ENCODE measurements around the gene BUB3.

Gene BUB3

DNA sequence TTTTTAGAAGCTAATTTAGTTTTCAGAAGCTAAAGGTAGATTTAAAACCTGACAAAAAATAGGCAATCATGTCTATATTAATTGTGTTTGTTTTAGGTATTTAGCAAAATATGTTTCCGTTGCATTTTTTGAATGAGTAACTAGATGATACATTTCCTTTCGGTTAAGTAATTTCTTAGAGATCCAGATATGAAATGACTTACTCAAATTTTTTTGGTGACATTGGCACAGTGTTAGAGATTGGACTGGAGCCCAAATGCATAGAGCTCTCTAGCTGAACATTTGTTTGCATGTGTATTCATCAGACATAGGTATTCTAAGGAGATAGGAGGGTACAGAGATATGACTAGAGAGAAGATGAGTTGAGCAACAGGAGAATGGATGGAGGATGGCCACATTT is 1.9 kb downstream of the BUB3 start:
- TF ChIP-seq SIN3A (IDR thresholded peaks at IDR 0.05; ENCODE audit: borderline replicate concordance, insufficient read depth, low read length), result no peak

DNA sequence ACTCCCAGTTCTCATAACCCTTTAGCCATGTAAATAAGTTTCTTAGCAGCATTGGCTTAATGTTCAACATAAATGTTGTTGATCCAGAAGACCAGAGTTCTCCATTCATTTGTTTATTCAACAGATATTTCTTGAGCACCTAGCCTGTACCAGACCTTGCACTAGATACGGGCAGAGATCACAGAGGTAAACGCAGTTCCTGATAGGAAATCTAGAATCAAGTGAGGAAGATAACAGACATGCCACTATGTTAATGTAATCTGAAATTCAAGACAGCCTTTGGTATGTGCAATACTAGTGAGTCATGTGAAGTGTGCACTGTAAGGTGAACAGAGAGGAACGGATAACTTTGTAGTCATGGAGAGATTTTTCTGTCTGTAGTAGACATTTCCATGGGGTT is 3.0 kb downstream of the BUB3 start:
- TF ChIP-seq FOXP2 (optimal IDR thresholded peaks at IDR 0.05; ENCODE audit: borderline replicate concordance, extremely low read depth, extremely low read length, insufficient read depth) (no peak), SIN3A (IDR thresholded peaks at IDR 0.05; ENCODE audit: borderline replicate concordance, insufficient read depth, low read length) (no peak), POLR2AphosphoS5 (IDR thresholded peaks at IDR 0.05; ENCODE audit: low read depth, low read length) (no peak), TAF1 (IDR thresholded peaks at IDR 0.05; ENCODE audit: borderline replicate concordance, insufficient read depth, low read length) (no peak)
- TF ChIP-seq, protein P1, sequence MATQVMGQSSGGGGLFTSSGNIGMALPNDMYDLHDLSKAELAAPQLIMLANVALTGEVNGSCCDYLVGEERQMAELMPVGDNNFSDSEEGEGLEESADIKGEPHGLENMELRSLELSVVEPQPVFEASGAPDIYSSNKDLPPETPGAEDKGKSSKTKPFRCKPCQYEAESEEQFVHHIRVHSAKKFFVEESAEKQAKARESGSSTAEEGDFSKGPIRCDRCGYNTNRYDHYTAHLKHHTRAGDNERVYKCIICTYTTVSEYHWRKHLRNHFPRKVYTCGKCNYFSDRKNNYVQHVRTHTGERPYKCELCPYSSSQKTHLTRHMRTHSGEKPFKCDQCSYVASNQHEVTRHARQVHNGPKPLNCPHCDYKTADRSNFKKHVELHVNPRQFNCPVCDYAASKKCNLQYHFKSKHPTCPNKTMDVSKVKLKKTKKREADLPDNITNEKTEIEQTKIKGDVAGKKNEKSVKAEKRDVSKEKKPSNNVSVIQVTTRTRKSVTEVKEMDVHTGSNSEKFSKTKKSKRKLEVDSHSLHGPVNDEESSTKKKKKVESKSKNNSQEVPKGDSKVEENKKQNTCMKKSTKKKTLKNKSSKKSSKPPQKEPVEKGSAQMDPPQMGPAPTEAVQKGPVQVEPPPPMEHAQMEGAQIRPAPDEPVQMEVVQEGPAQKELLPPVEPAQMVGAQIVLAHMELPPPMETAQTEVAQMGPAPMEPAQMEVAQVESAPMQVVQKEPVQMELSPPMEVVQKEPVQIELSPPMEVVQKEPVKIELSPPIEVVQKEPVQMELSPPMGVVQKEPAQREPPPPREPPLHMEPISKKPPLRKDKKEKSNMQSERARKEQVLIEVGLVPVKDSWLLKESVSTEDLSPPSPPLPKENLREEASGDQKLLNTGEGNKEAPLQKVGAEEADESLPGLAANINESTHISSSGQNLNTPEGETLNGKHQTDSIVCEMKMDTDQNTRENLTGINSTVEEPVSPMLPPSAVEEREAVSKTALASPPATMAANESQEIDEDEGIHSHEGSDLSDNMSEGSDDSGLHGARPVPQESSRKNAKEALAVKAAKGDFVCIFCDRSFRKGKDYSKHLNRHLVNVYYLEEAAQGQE (IDR thresholded peaks at IDR 0.05; ENCODE audit: insufficient read depth in 1 of 2, low read depth in 2 of 2, low read length in 2 of 2), result no peak

DNA sequence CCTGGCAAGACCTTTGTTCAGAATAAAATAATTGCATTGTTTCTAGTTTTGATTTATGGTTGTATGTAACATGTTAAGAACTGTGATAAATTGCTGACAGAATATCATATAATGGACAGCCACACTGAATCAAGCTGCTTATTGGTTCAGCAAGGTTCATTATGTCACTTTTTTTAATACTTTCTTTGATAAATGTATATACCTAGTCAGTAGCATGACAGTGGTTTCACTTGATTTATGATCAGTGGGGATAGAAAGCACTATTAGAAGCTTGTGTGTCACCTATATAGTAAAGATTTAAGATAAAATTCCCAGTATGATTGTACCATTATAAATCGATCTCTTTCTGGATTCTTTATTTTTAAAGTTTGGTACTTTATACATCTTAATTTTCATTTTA is 4.5 kb downstream of the BUB3 start:
- TF ChIP-seq POLR2AphosphoS5 (IDR thresholded peaks at IDR 0.05; ENCODE audit: low read depth, low read length), result no peak
- TF ChIP-seq TAF1 (IDR thresholded peaks at IDR 0.05; ENCODE audit: borderline replicate concordance, insufficient read depth, low read length), result no peak
- TF ChIP-seq FOXP2 (optimal IDR thresholded peaks at IDR 0.05; ENCODE audit: borderline replicate concordance, extremely low read depth, extremely low read length, insufficient read depth), result no peak
- TF ChIP-seq, protein P1 (IDR thresholded peaks at IDR 0.05; ENCODE audit: insufficient read depth in 1 of 2, low read depth in 2 of 2, low read length in 2 of 2), result no peak
- TF ChIP-seq SIN3A (IDR thresholded peaks at IDR 0.05; ENCODE audit: borderline replicate concordance, insufficient read depth, low read length), result no peak

DNA sequence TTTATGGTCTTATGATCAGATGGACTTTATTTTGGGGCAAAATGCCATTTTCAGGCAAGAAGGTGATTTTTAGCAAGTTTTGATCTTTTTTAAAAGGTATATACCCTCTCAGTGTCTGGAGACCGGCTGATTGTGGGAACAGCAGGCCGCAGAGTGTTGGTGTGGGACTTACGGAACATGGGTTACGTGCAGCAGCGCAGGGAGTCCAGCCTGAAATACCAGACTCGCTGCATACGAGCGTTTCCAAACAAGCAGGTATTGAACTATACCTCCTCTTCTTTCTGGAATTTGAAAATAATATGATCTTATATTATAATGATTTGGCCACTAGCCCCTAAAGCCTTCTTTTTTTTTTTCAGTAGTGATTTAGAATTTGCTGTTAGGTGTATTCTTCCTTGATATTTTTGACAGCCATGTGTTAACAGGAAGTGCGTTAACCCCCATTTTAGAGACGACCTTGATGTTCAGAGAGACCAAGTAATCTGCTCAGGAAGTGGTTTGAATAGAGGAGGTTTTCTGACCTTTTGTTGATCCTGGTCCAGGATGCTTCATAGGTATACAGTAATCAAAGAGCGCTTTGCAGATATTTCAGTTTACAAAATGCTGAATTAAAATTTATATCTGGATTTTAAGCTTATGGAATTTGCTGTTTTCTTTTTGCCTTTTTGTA is 6.2 kb downstream of the BUB3 start:
- no peak for TF ChIP-seq TAF1 (IDR thresholded peaks at IDR 0.05; ENCODE audit: borderline replicate concordance, insufficient read depth, low read length)
- TF ChIP-seq SIN3A (IDR thresholded peaks at IDR 0.05; ENCODE audit: borderline replicate concordance, insufficient read depth, low read length), result no peak
- TF ChIP-seq, protein P1 (IDR thresholded peaks at IDR 0.05; ENCODE audit: insufficient read depth in 1 of 2, low read depth in 2 of 2, low read length in 2 of 2), result no peak
- no peak for TF ChIP-seq FOXP2 (optimal IDR thresholded peaks at IDR 0.05; ENCODE audit: borderline replicate concordance, extremely low read depth, extremely low read length, insufficient read depth)
- no peak for TF ChIP-seq POLR2AphosphoS5 (IDR thresholded peaks at IDR 0.05; ENCODE audit: low read depth, low read length)

DNA sequence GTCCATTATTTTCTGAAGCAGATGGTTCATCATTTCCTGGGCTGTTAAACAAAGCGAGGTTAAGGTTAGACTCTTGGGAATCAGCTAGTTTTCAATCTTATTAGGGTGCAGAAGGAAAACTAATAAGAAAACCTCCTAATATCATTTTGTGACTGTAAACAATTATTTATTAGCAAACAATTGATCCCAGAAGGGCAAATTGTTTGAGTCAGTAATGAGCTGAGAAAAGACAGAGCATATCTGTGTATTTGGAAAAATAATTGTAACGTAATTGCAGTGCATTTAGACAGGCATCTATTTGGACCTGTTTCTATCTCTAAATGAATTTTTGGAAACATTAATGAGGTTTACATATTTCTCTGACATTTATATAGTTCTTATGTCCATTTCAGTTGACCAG is 10.1 kb downstream of the BUB3 start:
- TF ChIP-seq POLR2AphosphoS5 (IDR thresholded peaks at IDR 0.05; ENCODE audit: low read depth, low read length), result no peak
- no peak for TF ChIP-seq TAF1 (IDR thresholded peaks at IDR 0.05; ENCODE audit: borderline replicate concordance, insufficient read depth, low read length)
- TF ChIP-seq, protein P1 (IDR thresholded peaks at IDR 0.05; ENCODE audit: insufficient read depth in 1 of 2, low read depth in 2 of 2, low read length in 2 of 2), result no peak
- TF ChIP-seq FOXP2 (optimal IDR thresholded peaks at IDR 0.05; ENCODE audit: borderline replicate concordance, extremely low read depth, extremely low read length, insufficient read depth), result no peak
- no peak for TF ChIP-seq SIN3A (IDR thresholded peaks at IDR 0.05; ENCODE audit: borderline replicate concordance, insufficient read depth, low read length)
